SW480 (cell line): ENCODE data around the gene LTA4H.
A peak's percentile ranks its signal among the peaks of the same experiment; 100 is the strongest.
"Not testable (repeated sequence)": the region's sequence is repeated elsewhere in the genome, so short reads cannot be mapped to it uniquely, and the experiment has no call there.

Experiments
- DNase-seq: peaks from one replicate; pipeline ENCODE4 v3.0.0-alpha.2; 2016; ENCODE audit warnings: low spot score

LTA4H gene

DNA sequence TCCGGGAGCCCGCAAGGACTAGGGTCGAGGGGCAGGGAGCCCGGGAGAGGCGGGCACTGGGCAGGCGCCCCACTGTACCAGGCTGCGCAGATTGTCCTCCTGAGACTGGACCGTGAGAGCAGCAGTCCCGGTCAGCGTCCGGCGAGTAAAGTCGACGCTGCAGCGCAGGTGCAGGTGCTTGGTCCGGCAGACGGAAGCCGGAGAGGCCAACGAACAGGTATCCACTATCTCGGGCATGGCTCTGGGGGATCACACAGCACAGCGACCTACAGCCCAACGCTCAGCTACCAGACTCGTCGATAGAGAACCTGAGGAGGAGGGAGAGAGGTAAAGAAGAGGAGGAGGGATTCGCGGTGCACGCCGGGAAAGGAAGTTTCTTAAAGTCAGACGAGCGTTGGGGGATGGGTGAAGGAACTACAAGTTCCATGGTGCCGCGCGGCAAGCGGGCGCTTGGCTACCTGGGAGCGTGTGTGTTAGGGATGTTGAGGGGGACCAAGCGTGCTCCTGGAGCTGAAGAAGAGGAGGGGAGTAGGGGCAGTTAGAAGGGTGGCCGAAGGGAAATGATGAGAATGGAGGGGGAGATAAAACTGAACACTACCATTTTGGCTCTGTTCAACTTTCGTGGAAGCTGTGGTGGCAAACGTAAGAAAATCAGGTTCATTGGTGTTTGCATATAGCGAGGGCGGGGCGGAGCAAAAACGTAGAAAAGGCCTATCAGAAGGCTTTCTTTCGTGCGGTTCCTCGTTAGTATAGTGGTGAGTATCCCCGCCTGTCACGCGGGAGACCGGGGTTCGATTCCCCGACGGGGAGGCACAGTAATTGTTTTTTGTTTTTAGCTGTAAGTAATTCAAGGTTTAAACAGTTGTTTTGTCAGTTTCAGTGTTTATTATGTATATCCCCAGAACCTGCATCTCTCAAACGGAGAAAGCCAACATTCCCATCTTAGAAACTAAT lies at the start of gene LTA4H:
Gene LTA4H (minus strand): TSS at position 305 of the 954 bp plus-strand sequence. CDS start 68 bp downstream, at position 237.
- peak; percentile 99 for DNase-seq

- no peak for DNase-seq
These were observed 49.2 kb upstream of the LTA4H start for GRCh38 chr12:96084624-96085023.

- no peak for DNase-seq
These were observed 47.8 kb upstream of the LTA4H start for GRCh38 chr12:96083020-96083719.

DNA sequence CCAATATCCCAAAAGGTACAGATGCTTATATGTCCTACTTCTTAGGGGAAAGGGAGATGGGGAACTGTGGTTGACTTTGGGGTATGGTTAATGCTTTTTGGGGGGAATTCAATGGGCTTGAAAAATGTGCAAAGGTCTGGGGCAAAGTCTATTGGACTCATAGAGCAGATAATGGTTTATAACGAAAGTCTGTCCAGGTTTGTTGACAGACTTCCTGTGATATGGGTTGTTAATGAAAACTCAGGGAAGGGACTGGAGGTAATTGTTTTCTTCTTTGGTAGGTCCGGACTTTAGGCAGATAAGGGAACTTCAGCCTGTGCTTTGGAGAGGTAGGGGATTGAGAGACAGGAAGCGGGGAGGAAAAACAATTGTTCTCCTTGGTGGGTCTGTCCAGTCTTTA lies 46.2 kb upstream of the LTA4H start:
- no peak for DNase-seq

GRCh38 chr12:96078231-96079135 lies 43.1 kb upstream of the LTA4H start:
- no peak for DNase-seq

- no peak for DNase-seq
These were observed 41.7 kb upstream of the LTA4H start for GRCh38 chr12:96077081-96077480.

GRCh38 chr12:96075560-96075959 lies 40.2 kb upstream of the LTA4H start:
- no peak for DNase-seq

DNA sequence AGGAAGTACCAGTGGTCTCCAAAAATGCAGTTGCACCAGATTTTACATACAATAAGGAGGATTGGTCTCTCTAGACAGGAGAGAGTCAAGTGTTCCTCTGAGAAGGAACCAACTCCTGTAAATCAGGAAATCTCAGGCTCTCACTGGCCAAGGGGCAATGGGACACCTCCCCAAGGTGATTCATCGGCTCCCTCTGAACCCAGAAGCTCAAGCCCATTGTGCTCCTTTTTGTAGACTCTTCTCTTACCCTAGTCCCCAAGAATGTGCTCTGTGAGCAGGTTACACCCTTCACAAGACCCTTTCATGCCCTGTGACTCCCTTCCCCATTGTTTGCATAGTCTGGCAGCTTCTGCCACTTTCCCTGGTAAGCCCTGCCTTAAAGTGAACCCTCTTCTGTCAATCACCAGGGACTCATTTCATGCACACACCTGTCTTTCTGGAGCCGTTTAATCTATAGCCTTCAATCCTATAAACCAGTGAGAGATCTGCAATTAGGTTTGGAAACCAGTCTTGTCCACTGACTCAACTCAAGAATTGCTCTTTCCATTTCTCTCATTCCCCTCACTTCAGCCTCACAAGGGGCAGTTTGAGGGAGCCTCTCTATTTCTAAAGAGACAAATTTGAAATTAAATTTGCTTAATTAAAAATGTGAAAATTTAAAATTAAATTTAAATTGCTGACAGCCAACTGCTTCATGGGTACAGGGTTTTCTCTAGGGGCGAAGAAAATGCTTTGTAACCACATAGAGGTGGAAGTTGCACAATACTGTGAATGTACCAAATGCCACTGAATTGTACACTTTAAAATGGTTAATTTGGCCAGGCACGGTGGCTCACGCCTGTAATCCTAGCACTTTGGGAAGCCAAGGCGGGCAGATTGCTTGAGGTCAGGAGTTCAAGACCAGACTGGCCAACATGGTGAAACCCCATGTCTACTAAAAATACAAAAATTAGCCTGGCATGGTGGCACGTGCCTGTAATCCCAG lies 38.3 kb upstream of the LTA4H start:
- DNase-seq: no peak

- DNase-seq: no peak
These were observed 35.4 kb upstream of the LTA4H start for GRCh38 chr12:96070670-96071279.

- DNase-seq: no peak
These were observed 34.3 kb upstream of the LTA4H start for GRCh38 chr12:96069511-96070231.

GRCh38 chr12:96068636-96069035 lies 33.2 kb upstream of the LTA4H start:
- DNase-seq: no peak

DNA sequence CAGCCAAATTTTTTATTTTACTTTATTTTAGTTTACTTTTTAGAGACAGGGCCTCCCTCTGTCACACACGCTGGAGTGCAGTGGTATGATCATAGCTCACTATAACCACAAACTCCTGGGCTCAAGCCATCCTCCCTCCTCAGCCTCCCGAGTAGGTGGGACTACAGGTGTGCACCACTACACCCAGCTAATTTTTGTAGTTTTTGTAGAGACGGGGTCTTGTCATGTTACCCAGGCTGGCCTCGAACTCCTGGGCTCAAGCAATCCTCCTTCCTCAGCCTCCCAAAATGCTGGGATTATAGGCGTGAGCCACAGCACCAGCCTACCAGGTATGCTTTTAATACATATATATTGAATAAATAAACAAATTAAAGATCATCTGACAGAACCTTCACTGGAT lies 32.7 kb upstream of the LTA4H start:
- DNase-seq: no peak

- not testable (repeated sequence) for DNase-seq
These were observed 30.4 kb upstream of the LTA4H start for GRCh38 chr12:96065776-96066175.

DNA sequence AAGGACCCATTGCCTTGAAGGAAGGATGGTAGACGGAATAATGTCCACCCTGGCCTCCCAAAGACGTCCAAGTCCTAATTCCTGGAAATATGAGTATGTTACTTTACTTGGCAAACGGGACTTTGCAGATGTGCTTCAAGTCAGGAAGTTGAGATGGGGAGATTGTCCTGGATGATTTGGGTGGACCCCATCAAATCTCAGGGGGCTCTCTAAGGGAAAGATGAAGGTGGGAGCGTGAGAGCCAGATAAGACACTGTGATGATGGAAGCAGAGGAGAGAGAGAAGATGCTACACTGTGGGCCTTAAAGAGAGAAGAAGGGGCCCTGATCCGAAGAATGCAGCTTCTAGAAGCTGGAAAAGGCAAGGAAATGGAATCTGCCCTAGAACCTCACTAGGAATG lies 29.6 kb upstream of the LTA4H start:
- DNase-seq: no peak

- DNase-seq: no peak
These were observed 28.9 kb upstream of the LTA4H start for GRCh38 chr12:96064271-96064670.

DNA sequence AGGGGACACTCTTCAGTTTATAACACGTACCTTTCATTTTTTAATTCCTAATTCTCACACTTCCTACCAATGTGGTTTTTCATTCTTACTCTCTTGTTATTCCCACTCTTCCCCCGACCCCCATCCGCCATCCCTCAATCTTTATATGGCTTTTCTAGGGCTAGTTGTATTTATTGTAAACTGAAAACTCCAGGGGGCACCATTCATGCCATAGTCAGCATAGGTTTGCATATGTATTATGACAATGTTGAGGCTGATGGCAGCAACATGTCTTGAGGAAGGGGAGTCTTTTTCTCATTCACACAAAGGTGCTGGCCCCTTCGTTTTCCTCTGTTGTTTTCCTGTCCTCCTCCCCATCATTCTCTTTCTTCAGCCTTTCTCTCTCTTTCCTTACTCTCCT lies 27.7 kb upstream of the LTA4H start:
- DNase-seq: no peak

DNA sequence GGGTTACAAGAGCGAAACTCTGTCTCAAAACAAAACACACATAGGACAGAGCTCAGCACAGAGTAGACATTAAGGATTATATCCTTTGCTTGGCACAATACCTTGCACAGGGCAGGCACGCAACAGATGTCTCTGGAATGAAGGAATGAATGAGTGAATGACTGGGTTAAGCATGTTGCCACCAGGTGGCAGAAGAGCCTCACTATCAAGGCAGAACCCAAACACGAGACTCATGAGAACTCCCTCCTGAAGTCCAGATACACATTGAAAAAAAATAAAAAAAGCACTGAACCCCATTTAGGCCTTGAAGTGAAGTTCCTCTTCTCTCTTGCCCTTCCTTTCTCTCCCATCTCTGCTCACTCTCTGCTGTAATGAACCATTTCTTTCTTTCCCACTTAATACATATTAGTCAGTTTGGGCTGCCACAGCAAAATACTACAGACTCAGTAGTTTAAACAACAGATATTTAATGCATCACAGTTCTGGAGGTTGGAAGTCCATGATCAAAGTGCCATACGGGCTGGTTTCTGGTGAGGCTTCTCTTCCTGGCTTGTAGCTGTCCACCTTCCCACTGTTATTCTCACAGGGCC lies 26.6 kb upstream of the LTA4H start:
- DNase-seq: peak; percentile 79

- DNase-seq: no peak
These were observed 25.9 kb upstream of the LTA4H start for GRCh38 chr12:96061323-96061722.

GRCh38 chr12:96060041-96060440 lies 24.7 kb upstream of the LTA4H start:
- DNase-seq: no peak
